Ureter (tissue), 1 donor: ENCODE data around the gene TOGARAM2. TPM values are rescaled to one million over a fixed set of nuclear protein-coding genes. Genes with fewer than 3 reads are reported as not detected.
"Not testable (repeated sequence)": the region's sequence is repeated elsewhere in the genome, so short reads cannot be mapped to it uniquely, and the experiment has no call there.

Experiments used
- DNase-seq: peaks from one replicate; pipeline ENCODE4 v3.0.0-alpha.2; 2020; ENCODE audit warnings: low spot score
- total RNA-seq: library from RNA; stranded (reverse); gene quantifications from one replicate; pipeline ENCODE4 v1.2.4, GENCODE V29; 2023
- donor health status: DM: yes; HTN: yes; CAD: no.

Gene TOGARAM2
- total RNA-seq, 1 donor from 2014 or later: 0.31 TPM

DNA sequence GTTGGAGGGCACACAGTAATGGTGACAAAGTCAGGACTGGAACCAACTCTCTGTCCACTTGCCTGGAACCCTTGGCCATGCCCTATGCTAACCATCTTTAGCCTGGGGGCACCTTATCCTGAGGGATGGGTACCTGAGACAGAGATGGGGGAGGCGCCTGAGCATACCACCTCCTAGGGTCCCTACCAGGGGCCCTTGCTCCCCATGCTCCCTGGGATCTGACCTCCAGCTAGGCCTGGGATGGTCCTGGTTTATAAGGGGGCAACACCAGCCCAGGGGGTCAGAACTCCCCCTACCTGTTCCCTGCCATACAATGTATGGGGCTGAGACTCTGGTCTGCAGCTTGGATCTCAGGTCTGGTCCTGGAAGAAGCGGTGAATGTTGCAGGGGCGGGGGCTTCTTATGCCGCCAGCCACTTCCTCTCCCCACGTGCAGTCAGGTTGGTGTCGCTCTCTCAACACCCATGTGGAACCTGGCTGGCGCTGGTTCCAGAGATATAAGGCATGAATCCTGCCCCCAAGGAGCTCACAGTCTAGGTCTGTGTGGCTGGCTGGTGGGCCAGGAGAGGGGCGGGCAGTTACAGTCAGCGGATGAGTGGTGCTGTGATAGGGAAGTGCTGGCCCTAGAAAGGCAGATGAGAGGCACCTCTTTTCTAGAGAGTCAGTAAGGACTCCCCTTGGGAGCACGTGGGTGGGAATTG lies 3.8 kb upstream of the TOGARAM2 start:
- DNase-seq: no peak

DNA sequence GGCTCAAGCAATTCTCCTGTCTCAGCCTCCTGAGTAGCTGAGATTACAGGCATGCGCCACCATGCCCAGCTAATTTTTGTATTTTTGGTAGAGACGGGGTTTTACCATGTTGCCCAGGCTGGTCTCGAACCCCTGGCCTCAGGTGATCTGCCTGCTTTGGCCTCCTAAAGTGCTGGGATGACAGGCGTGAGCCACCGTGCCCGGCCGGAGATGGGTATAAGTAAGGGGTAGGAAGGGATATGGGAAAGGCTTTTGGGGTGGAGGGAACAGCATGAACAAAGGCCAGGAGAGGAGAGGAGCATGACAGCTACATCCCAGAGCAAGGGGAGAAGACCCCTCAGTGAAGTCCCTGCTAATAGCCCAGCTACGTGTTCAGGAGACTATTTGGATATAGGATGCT lies 3.1 kb upstream of the TOGARAM2 start:
- not testable (repeated sequence) for DNase-seq

DNA sequence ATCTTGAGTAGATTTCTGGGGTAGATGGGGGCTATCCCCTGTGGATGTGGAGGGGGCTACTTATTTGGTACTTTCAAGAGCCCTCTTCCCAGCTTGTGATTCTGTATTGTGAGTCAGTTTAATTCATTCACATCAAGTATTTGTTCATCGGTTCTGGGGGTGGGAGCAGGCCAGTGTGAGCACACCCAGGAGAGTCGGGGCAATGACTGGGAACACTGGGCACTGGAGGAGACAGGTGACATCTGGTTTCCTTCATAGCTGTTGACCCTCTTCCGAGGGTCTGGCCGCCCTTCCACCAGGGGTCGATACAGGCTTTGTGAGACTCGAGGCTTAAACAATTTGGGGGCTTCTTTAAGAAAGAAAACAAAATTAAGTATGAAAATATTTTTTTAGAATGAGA lies 2.5 kb upstream of the TOGARAM2 start:
- DNase-seq: no peak

DNA sequence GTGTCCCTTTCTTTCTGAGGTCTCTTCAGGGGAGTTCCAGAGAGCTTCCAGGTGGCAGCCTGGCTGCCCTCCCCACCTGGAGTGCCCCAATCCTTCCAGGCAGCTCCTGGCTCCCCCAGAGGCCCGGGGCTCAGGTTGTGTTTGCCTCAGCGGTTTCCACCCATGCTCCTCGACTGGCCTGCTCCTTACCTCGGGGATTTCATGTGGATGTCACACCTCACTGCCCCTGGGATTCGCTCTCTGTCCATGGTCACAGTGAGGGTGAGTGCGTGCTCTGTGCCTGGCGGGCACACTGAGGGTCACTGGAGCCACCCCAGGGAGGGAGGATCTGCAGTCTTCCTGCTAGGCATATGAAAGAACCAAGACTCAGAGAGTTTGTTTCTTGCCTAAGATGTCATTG lies 2.1 kb upstream of the TOGARAM2 start:
- DNase-seq: no peak

DNA sequence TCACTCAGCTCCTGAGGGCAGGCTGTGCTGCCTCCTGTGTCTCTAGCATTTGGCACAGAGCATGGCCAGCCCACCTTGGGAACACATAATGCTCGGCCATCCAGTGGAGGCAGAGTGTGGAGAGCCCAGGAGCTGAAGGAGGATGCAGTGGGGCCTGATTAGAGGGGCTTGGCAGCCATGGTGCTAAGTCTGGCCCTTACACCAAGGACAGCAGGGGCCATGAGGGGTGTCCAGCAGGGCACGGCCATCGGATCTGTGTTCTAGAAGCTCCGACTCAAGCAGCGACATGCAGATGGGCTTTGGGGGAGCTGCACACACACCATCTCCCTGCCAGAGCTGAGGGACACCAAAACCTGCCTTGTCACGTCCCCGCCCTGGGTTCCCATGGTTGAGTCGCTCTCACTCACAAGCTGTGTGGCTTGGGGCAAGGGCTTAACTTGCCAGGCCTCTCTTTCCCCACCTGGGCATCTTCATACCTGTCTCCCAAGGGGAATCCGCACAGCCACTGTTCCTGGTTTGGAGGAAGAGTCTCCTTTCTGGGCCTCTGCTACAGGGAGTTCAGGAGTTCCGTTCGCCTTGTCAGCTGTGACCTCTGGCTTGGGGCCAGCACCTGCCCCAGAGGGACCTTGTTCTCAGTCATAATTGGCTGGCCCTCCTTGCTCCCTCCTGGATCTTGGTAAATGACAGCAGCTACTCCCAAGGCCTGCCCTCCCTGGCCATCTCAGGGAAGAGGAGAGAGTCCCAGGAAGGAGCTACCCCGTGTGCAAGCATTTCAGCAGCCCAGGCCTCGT lies 1.3 kb upstream of the TOGARAM2 start:
- no peak for DNase-seq

DNA sequence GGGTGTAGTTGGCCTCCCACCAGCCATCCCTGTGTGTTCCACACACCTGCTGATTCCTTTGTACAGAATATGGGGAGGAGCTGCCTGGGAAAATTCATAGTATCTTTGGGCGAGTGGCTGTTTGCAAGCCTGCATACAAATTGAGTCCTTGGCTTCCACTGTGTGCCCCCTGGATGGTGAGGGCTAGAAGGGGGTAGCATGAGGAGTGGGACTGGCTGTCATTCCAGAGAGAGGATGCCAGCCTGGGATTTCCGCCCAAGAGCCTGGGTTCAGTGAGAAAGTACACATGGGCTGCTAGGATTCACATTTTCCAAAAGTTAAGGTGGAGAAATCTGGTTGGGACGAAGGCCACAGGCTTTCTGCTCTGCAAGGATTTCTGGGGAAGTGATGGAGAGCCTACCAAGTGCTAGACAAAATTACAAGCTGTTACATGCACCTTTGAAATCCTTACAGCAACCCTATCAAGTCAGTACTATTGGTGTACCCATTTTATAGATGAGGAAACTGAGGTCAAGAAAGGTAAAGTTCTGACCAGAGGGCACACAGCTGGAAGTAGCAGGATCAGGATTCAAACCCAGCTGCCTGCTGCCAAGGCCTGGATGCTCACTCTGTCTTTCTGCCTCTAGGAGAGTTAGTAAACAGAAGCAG lies 606 bp upstream of the TOGARAM2 start:
- DNase-seq: no peak

DNA sequence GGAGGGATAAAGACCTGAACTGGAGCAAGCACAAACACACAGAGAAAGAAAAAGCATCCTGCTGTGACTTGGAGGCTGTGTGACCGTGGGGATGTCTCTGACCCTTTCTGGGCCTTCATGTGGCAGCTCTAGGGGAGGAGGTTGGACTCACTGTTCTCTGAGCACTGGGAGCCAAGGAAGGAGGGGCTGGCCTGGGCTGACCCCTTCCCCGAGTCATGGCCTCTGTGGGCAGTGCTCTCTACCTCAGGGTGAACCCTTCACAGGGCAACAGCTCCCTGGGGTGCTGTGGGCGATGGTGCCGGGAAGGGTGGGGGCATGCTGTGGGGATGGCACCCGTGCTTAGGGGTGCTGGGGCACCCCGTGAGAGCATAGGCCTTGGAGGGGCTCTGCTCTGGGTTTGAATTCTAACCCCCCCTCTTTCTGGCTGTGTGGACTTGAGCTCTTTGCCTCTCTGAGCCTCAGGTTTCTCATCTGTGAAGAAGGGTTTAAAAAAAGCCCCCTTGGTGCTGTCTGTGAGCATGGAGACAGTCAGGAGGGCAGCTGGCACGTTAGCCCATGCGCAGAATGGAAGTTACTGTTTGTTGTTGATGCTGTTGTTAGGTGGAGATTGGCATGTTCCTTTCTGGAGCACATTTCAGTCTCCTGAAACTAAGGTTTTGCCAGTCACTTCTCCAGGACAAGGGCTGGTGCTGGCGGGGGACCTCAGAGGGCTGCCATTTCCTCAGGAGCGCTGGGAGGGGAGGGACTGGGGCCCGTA lies 700 bp downstream of the TOGARAM2 start:
- no peak for DNase-seq

DNA sequence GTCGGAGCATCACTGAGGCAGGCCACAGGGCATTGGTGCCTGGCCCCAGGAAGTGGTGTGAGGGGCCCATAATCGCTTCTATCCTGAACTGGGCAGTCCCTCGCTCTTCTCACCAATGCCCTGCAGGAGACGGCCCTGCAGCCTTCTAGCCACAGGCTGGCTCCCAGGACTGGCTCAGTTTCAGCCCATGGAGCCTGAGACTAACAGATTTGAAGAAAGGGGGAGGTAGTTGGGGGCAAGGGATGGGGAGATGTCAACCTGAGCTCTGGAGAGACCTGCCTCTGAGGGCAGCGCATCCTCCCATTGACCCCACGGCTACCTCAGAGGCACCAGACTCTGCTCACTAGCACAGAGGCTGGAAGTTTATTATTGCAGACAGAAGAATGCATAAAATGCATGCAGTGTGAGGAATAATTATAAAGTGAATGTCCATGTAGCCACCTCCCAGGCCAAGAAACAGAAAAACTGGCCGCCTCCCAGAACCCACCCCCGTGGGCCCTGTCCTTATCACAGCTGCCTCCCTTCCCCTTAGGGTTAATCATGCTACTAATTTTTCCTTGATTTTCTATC lies 1.4 kb downstream of the TOGARAM2 start:
- DNase-seq: no peak

DNA sequence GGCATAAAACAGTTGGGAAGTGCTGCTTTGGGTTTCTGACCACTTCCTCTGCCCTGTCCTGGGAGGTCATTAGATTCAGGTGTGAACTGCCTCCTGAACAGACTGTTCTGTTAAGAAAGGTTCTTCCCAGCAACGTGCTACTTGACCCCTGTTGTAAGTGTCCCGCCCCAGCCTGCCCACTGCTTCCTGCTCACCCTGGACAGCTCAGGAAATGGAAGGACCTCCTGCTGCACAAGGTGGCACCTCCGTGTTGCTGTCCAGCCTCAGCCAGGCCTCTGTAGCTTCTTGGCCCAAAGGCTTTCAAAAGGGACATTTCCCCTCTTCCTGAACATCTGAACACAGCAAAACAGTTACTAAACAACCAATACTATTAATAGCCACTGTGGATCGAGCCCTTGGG lies 5.3 kb downstream of the TOGARAM2 start:
- no peak for DNase-seq

DNA sequence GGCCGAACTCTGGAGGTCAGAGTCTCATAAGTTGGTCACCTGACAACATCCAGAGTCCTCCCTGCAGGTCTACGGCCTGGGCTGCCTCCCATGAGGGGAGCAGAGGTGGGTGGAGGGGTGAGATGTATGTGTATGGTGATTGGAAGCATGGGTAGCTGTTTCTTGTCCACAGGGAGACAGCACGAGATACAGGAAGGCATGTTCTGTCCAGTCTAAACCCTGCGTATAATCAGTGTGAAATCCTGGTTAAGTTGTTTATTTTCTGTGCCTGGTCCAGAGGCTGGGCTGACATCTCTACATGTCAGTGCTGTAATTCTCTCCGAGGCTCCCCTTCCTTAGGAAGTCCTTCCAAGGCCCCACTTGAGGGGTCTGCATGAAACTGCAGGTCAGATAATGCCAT lies 8.9 kb downstream of the TOGARAM2 start:
- no peak for DNase-seq

DNA sequence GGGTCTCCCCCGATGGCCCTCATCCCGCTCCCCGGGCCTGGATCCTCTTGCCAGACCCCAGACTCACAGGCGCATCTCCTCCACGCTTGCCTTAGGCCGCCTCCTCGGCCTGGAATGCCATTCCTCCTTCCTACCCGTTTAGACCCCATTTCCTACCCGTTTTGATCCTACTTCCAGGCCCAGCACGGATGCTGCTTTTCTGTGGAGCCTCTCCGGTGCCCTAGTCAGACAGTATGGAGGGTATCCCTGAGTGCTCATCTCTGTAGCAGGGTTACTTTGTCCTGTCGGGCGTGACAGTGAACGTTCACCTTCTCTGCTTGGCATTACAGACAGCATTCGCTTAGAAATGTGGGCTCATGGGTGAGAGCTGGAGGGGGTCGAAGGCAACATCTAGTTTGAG lies 9.3 kb downstream of the TOGARAM2 start:
- no peak for DNase-seq

DNA sequence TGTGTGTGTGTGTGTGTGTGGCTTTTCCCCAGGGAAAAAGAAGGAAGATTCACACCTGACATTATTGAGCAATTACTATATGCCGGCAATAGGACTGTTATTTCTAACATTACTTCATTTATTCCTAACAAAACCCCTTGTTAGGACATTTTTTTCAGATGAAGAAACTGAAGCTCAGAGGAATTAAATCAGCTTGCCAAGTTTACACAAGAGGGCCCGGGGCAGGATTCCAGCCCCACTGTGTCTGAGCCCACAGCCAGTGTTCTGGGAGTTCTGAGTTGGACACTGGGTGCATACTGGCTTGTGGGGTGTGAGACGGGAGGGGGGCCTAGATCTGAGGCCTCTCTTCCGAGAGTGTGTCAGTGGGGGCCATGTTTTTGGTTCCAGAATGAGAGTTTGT lies 9.9 kb downstream of the TOGARAM2 start:
- no peak for DNase-seq

DNA sequence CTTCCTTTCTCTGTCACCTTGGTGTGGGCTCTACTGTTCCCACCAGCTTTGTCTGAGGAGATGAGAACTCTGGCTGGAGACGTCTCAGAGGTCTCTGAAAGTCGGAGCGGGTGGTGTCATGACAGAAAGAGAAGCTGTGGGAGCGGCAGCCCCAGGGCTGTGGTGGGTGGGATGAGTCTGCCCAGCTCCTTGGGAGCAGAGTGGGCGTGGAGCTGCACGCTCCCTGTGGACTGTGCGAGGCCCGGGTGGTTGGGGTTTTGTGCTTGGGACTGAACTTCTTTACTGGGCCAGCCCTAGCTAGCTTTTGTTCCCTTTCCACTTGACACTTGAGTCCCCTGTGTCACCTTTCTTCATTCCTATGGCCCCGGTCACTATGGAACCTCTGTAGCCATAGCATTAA lies 10.4 kb downstream of the TOGARAM2 start:
- no peak for DNase-seq

DNA sequence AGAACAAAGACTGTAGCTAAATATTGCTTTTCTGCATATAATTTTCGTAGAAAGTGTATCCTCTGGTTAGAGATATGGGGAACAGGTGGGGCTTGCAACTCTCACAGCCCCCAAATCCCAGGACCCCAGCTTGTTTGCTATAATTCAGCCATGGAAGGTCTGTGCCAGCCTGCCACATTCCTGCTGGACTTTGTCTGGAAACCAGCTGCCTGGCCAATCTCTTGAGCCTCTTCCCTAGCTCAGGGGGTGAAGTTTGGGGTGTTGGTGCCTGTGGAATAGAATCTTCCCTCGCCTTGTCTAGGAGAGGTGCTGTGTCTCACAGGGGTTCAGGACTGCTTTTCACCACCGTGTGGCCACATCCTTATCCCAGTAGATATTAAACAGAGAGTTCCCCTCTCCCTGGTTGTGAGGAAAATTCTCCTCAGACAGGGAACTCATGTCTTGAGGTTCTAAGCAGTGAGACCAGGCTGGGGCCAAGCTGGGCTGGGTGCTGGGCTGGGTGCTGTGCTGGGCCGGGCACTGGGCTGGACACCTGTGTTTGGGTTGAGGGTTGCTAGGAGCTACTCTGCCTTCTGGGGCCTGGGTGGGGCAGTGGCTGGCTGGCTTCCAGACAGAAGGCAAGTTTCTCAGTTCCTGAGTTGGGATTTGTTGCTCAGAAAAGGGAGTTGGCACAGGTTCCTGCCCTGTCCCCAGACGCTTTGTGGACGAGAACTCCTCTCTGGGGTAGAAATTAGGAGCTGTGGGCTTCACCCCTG lies 12.3 kb downstream of the TOGARAM2 start:
- DNase-seq: peak; percentile 62

DNA sequence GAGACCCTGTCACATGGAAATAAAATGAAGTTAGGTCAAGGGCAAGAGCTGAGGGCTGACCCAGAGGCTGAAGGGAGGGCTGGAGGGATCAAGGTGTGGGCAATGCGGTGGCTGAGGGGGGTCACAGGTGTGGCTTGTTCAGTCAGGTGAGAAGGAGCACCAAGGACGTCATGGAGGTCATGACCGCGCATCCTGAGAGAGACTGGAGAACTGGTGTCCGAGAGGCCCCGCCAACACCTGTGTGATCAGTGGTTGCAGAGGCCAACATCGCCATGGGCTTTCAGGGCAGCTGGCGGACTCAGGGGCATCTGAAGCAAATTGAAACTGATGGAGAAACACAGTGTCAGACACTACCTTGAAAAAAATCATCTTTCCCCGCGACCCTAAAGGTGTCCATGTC lies 13.0 kb downstream of the TOGARAM2 start:
- DNase-seq: no peak

DNA sequence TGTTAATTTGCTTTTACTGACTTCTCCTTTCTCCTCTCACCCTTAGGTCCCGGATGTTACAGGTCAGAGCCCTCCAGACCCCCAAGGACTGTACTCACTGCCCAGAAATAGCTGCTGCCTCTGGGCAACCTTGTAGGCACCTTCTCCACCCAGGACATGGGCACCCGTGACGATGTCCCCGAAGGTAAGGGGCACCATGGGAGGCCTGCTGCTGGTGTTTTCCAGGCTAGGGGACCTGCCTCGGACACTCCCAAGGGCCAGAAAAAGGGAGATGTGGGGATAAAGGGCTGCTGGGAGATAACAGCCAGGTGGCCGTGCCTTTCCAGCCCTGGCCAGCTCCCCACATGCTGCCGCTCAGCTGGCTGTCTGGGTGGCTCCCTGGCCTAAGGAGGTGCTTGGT lies 13.6 kb downstream of the TOGARAM2 start:
- DNase-seq: no peak

DNA sequence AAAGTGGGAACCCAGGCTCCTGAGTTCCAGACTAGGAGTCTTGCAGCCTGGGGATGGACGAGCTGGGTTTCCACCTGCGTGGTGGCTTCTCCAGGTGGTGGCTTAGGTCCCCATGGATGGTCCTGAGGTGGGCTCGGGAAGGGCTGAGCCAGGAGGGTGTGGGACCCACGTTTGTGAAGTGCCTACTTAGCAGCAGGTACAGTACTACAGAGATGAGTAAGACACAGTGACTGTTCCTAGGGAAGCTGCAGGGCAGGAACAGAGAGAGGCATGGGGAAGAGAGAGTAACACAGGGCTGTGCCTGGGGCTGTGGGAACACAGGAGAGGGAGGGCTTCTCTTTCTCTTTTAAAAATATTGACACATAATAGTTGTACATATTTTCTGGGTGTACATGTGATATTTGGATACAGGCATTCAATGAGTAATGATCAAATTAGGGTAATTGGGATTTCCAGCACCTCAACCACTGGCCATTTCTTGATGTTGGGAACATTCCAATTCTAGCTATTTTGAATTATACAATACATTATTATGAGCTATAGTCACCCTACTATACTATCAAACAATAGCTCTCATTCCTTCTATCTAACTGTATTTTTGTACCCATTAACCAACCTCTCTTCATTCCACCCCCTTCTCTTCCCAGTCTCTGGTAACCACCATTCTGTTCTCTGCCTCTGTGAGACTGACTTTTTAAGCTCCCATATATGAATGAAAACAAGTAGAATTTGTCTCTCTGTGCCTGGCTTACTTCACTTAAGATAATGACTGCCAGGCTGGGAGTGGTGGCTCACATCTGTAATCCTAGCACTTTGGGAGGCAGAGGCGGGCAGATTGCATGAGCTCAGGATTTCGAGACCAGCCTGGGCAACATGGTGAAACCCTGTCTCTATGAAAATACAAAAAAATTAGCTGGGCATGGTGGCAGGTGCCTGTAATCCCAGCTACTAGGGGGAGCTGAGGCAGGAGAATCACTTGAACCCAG lies 15.0 kb downstream of the TOGARAM2 start:
- no peak for DNase-seq

DNA sequence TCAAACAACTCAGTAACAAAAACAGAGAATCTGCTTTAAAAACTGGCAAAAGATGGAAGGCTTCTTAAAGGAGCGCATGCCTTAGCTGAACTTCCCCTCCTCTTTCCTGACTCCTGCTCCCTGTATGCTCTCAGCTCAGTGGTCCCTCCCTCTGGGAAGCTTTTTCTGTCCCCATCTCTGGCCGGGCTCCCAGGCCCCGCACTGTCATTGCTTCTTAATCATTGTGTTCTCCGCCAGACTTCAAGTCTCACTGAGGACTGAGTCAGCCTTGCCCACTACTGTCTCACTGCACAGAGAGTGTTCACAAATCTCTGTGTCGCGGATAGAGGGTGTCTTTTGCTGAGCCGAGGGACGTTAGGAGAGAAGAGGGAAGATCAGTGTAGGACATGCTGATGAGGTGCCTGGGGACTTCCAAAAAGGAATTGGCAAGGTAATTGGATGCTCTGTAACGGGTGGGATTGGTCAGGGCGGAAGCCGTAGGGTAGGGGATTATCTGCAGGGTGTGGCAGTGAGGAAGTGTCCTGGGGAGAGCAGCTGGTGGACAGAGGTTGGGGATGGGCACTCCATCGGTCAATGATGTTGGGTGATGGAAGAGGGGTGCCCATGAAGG lies 16.2 kb downstream of the TOGARAM2 start:
- DNase-seq: no peak
